Measurements from ENCODE around the gene MTHFD2L.

The MTHFD2L gene

GRCh38 chr4:74188912-74189311 lies 31.0 kb downstream of the MTHFD2L start:
- no peak for DNase-seq (ENCODE audit: low read depth, low spot score)
- CTCF ChIA-PET, result interaction anchor here (0.7 to 4.3 kb wide), 32 partner anchors 9 to 656 kb away, joined by 3 to 108 read pairs (median 5); partner anchors contain the start of gene EPGN
- H3K4me3 ChIP-seq (ENCODE audit: low read depth, low read length), result no peak overlapping the region
- POLR2A ChIA-PET, result no interaction called here
- no peak for TF ChIP-seq CTCF (IDR thresholded peaks at IDR 0.05; ENCODE audit: insufficient read depth, low read length, missing control alignments)

GRCh38 chr4:74189331-74190043 lies 31.6 kb downstream of the MTHFD2L start:
- TF ChIP-seq CTCF (IDR thresholded peaks at IDR 0.05; ENCODE audit: insufficient read depth, low read length, missing control alignments), result peak; percentile 61
- ChIA-PET CTCF (interaction anchor here (0.6 to 4.3 kb wide), 37 partner anchors 9 to 656 kb away, joined by 3 to 108 read pairs (median 4); partner anchors contain the start of gene EPGN), POLR2A (no interaction called here)
- no peak overlapping the region for H3K4me3 ChIP-seq (ENCODE audit: low read depth, low read length)
- no peak for DNase-seq (ENCODE audit: low read depth, low spot score)

GRCh38 chr4:74190332-74190731 lies 32.4 kb downstream of the MTHFD2L start:
- TF ChIP-seq CTCF (IDR thresholded peaks at IDR 0.05; ENCODE audit: insufficient read depth, low read length, missing control alignments), result no peak
- POLR2A ChIA-PET, result no interaction called here
- CTCF ChIA-PET, result interaction anchor here (0.6 to 4.3 kb wide), 18 partner anchors 9 to 328 kb away, joined by 3 to 108 read pairs (median 8); partner anchors contain the start of gene EPGN
- no peak overlapping the region for H3K4me3 ChIP-seq (ENCODE audit: low read depth, low read length)
- DNase-seq (ENCODE audit: low read depth, low spot score), result no peak

GRCh38 chr4:74190919-74191397 lies 33.0 kb downstream of the MTHFD2L start:
- POLR2A ChIA-PET, result no interaction called here
- DNase-seq (ENCODE audit: low read depth, low spot score), result no peak
- no peak for TF ChIP-seq CTCF (IDR thresholded peaks at IDR 0.05; ENCODE audit: insufficient read depth, low read length, missing control alignments)
- no peak overlapping the region for H3K4me3 ChIP-seq (ENCODE audit: low read depth, low read length)
- CTCF ChIA-PET, result interaction anchor here (1.2 to 4.3 kb wide), 8 partner anchors 11 to 328 kb away, joined by 4 to 108 read pairs (median 16); partner anchors contain the start of gene EPGN

GRCh38 chr4:74197080-74197479 lies 39.2 kb downstream of the MTHFD2L start:
- ChIA-PET CTCF (no interaction called here), POLR2A (no interaction called here)
- TF ChIP-seq CTCF (IDR thresholded peaks at IDR 0.05; ENCODE audit: insufficient read depth, low read length, missing control alignments), result no peak
- no peak for DNase-seq (ENCODE audit: low read depth, low spot score)
- H3K4me3 ChIP-seq (ENCODE audit: low read depth, low read length), result no peak overlapping the region

- CTCF ChIA-PET, result interaction anchor here (1.0 to 3.6 kb wide), 3 partner anchors 13 to 96 kb away, joined by 3 to 21 read pairs (median 3); no protein-coding TSS in a partner anchor
- no peak overlapping the region for H3K4me3 ChIP-seq (ENCODE audit: low read depth, low read length)
- POLR2A ChIA-PET, result no interaction called here
- no peak for TF ChIP-seq CTCF (IDR thresholded peaks at IDR 0.05; ENCODE audit: insufficient read depth, low read length, missing control alignments)
- no peak for DNase-seq (ENCODE audit: low read depth, low spot score)
Observed at GRCh38 chr4:74202062-74202586, 44.2 kb downstream of the MTHFD2L start.
